MCF 10A (cell line): ENCODE measurements around the gene SPTB. TPM values are rescaled to one million over a fixed set of nuclear protein-coding genes. Genes with fewer than 3 reads are reported as not detected.

Experiments used
- BruUV-seq: library from RNA; stranded (reverse); fragments of 400-500 nt; replicated peaks from 2 replicates; lab custom pipeline; 2021; lab: Mats Ljungman, UMichigan
- CTCF ChIA-PET: fragments of 300-600 bp; sonication (Branson Sonifier 250); formaldehyde crosslinking; extraction: SDS; loops from one replicate; lab custom pipeline; 2021; ENCODE audit warnings: antibody characterized with exemption, inconsistent platforms; lab: Yijun Ruan, JAX
- POLR2A ChIA-PET: fragments of 300-600, 350-650 bp; sonication (Branson Sonifier 250); formaldehyde crosslinking; extraction: SDS; loops from one replicate; lab custom pipeline; 2020; ENCODE audit warnings: antibody characterized with exemption, inconsistent platforms; lab: Yijun Ruan, JAX
- DNase-seq: peaks from one replicate; pipeline ENCODE4 v3.0.0-alpha.2; 2018; ENCODE audit not compliant: unreplicated experiment
- H3K27ac Mint-ChIP-seq: one replicate; pipeline ENCODE4 v1.8.0; 2022; ENCODE audit warnings: mild to moderate bottlenecking, low read depth, mixed read lengths; ENCODE audit not compliant: unreplicated experiment
- H3K27me3 Mint-ChIP-seq: one replicate; pipeline ENCODE4 v1.8.0; 2022; ENCODE audit warnings: mixed read lengths; ENCODE audit not compliant: insufficient read depth, unreplicated experiment
- H3K36me3 Mint-ChIP-seq: one replicate; pipeline ENCODE4 v1.8.0; 2022; ENCODE audit warnings: mild to moderate bottlenecking, moderate library complexity, mixed read lengths; ENCODE audit not compliant: insufficient read depth, unreplicated experiment
- H3K4me1 Mint-ChIP-seq: one replicate; pipeline ENCODE4 v1.8.0; 2022; ENCODE audit warnings: mixed read lengths; ENCODE audit not compliant: insufficient read depth, unreplicated experiment
- H3K4me3 Mint-ChIP-seq: one replicate; pipeline ENCODE4 v1.8.0; 2022; ENCODE audit warnings: mild to moderate bottlenecking, moderate library complexity, mixed read lengths; ENCODE audit not compliant: unreplicated experiment
- H3K9me3 Mint-ChIP-seq: one replicate; pipeline ENCODE4 v1.8.0; 2022; ENCODE audit warnings: mixed read lengths; ENCODE audit not compliant: unreplicated experiment
- CTCF ChIP-seq: fragments of 200-600 bp; IDR thresholded peaks from one replicate; pipeline ENCODE4 v1.8.0; 2022; ENCODE audit warnings: antibody characterized with exemption, mild to moderate bottlenecking; ENCODE audit not compliant: unreplicated experiment
- intact Hi-C: fragments of 100-400 bp; cut with micrococcal nuclease; formaldehyde crosslinking; loops from 2 replicates; pipeline ENCODE4 v1.14.1; 2022
- microRNA-seq: library from miRNA; unstranded; fragments of <30 nt; microRNA quantifications from one replicate; pipeline ENCODE4 v1.2.0, GENCODE V29; 2022
- total RNA-seq: library from RNA; stranded (reverse); gene quantifications from 2 replicates; pipeline ENCODE4 v1.2.3, GENCODE V29; 2022

Gene SPTB
- total RNA-seq, 1 experiment from 2014 or later = 1.3 TPM

GRCh38 chr14:64698903-64699302, 180.8 kb downstream of the SPTB start:
- TF ChIP-seq CTCF = no peak
- no TSS peak for BruUV-seq
- Mint-ChIP-seq H3K27ac (no peak overlapping the region), H3K27me3 (no peaks in the 10 kb centered on the region), H3K9me3 (no peaks in the 10 kb centered on the region), H3K4me1 (peaks cover 17% of the 10 kb centered on the region), H3K36me3 (no peaks in the 10 kb centered on the region), H3K4me3 (no peak overlapping the region)
- intact Hi-C loops = no loop called here
- POLR2A ChIA-PET = interaction anchor here (2.0 to 11.2 kb wide), 2 partner anchors 10 to 23 kb away, joined by 6 to 386 read pairs; no protein-coding TSS in a partner anchor
- CTCF ChIA-PET = interaction anchor here (1.1 to 1.7 kb wide), 3 partner anchors 10 to 27 kb away, joined by 3 to 4 read pairs (median 4); no protein-coding TSS in a partner anchor
- DNase-seq = no peak

GRCh38 chr14:64696355-64696857, 183.3 kb downstream of the SPTB start:
- H3K4me3 Mint-ChIP-seq = no peak overlapping the region
- H3K9me3 Mint-ChIP-seq = no peaks in the 10 kb centered on the region
- no TSS peak for BruUV-seq
- ChIA-PET POLR2A (interaction anchor here (0.7 to 1.3 kb wide), 4 partner anchors 8 to 66 kb away, joined by 3 to 6 read pairs (median 4); no protein-coding TSS in a partner anchor), CTCF (interaction anchor here (0.6 to 2.8 kb wide), 3 partner anchors 14 to 68 kb away, joined by 3 to 8 read pairs (median 4); no protein-coding TSS in a partner anchor)
- no peak for TF ChIP-seq CTCF
- H3K4me1 Mint-ChIP-seq = peaks cover 8% of the 10 kb centered on the region
- H3K27ac Mint-ChIP-seq = no peak overlapping the region
- no peak for DNase-seq
- intact Hi-C loops = no loop called here
- no peaks in the 10 kb centered on the region for H3K36me3 Mint-ChIP-seq
- H3K27me3 Mint-ChIP-seq = no peaks in the 10 kb centered on the region

Small RNAs within 50 kb of the gene (microRNA-seq; reads per million reads assigned to microRNA genes)
- not detected for gene MIR7855

Other genes starting within 250 kb of the SPTB start
- 52.9 and 72.8 TPM in 2 replicates for gene PLEKHG3, start 175.5 kb downstream of the SPTB start, total RNA-seq
- gene CHURC1, start 34.5 kb upstream of the SPTB start, total RNA-seq = 72.5 and 89.2 TPM in 2 replicates
- gene GPX2, start 62.8 kb upstream of the SPTB start, total RNA-seq = not detected in 2 replicates
- 0.28 and 0.66 TPM in 2 replicates for gene RAB15, start 92.4 kb upstream of the SPTB start, total RNA-seq
- 12.2 and 13.1 TPM in 2 replicates for gene FNTB, start 107.0 kb upstream of the SPTB start, total RNA-seq
- 116 and 125 TPM in 2 replicates for gene MAX, start 222.6 kb upstream of the SPTB start, total RNA-seq